IPS-18a (cell line): ENCODE data around the gene ADORA2A.

Source experiments
- H3K27ac ChIP-seq: one replicate; pipeline ENCODE4 v1.5.1; 2013; ENCODE audit warnings: low read length
- H3K27me3 ChIP-seq: one replicate; pipeline ENCODE4 v1.6.1; 2013; ENCODE audit warnings: mild to moderate bottlenecking, low read length; ENCODE audit not compliant: control insufficient read depth, insufficient read depth
- H3K36me3 ChIP-seq: one replicate; pipeline ENCODE4 v1.6.1; 2013; ENCODE audit warnings: low read depth, low read length; ENCODE audit not compliant: control insufficient read depth
- H3K4me1 ChIP-seq: one replicate; pipeline ENCODE4 v1.6.1; 2013; ENCODE audit warnings: low read depth, low read length; ENCODE audit not compliant: control insufficient read depth
- H3K4me3 ChIP-seq: one replicate; pipeline ENCODE4 v1.5.1; 2013; ENCODE audit warnings: low read length
- H3K9ac ChIP-seq: one replicate; pipeline ENCODE4 v1.6.1; 2013; ENCODE audit warnings: mild to moderate bottlenecking, low read length, moderate library complexity
- H3K9me3 ChIP-seq: one replicate; pipeline ENCODE4 v1.6.1; 2013; ENCODE audit warnings: low read depth, low read length; ENCODE audit not compliant: control insufficient read depth

The ADORA2A gene

DNA sequence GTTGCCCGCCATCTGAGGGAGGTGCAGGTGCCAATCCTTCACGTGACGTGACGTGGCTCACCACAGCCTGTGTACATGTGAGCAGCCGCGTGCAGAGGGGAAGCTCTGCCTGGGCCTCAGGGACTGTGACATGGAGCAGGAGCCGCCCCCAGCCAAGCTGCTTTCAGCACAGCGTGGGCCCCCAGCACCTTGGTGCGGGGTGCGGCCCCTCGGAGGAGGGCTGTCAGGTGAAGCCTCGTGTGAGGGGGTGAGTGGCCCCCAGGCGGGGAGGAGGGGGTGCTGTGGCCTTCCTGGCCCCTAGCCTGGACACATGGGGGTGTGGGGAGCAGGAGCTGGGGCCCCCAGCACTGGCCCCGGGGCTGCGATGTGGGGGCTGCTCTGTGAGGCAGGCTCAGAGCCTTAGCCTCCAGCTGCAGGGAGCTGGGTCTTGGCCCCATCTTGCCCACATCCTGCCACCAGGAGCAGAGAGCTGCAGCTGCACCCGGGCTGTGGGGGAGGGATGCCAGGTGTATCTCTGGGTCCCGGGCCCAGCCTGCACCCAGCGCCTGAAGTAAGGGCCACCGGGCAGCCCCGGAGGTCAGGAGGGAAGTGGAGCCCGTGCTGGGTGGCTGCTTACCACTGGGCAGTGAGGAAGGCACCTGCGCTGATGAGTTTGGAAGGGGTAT is at the start of gene ADORA2A:
ADORA2A (plus strand) TSS at position 100 of the 665 bp plus-strand sequence. CDS start 5,806 bp downstream, outside the sequence.
- H3K27ac ChIP-seq: no peak within 1 kb of the TSS
- no peak within 1 kb of the TSS for H3K4me3 ChIP-seq

GRCh38 chr22:24379536-24379935 is 47.9 kb upstream of the ADORA2A start:
- Histone ChIP-seq H3K27me3 (no peaks in the 10 kb centered on the region), H3K4me3 (no peak overlapping the region)

More for the DNA sequence above, at the start of gene ADORA2A:
- Histone ChIP-seq H3K9me3 (no peaks in the 10 kb centered on the region), H3K36me3 (no peaks in the 10 kb centered on the region), H3K4me1 (peaks cover 9% of the 10 kb centered on the region), H3K9ac (no peak within 1 kb of the TSS), H3K27me3 (peaks cover 13% of the 10 kb centered on the region)

GRCh38 chr22:24380220-24380904 is 47.0 kb upstream of the ADORA2A start:
- Histone ChIP-seq H3K4me3 (no peak overlapping the region), H3K27me3 (no peaks in the 10 kb centered on the region), H3K9ac (no peak overlapping the region), H3K4me1 (no peaks in the 10 kb centered on the region), H3K27ac (no peak overlapping the region), H3K36me3 (peaks cover 27% of the 10 kb centered on the region), H3K9me3 (no peaks in the 10 kb centered on the region)

More at GRCh38 chr22:24379536-24379935, 47.9 kb upstream of the ADORA2A start:
- Histone ChIP-seq H3K27ac (no peak overlapping the region), H3K9me3 (no peaks in the 10 kb centered on the region), H3K36me3 (peaks cover 27% of the 10 kb centered on the region), H3K4me1 (no peaks in the 10 kb centered on the region), H3K9ac (no peak overlapping the region)

DNA sequence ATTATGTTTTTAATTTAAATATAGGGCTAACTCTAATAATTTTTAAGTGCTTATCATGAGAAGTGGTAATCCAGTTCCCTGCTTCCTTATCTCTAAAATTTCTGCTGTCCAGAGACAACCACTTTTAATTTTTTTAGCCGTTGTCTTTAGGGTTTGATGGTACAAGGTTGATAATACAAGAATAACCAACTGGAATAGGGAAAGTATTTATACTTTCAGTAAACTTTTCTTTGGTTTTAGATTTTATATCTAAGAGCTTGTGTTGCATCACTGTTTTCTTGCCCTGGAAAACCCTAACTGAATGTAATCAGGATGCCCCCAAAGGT is 46.5 kb upstream of the ADORA2A start:
- H3K9ac ChIP-seq: no peak overlapping the region
- no peaks in the 10 kb centered on the region for H3K27me3 ChIP-seq
- H3K4me1 ChIP-seq: no peaks in the 10 kb centered on the region
- peaks cover 25% of the 10 kb centered on the region for H3K36me3 ChIP-seq
- no peak overlapping the region for H3K4me3 ChIP-seq
- no peak overlapping the region for H3K27ac ChIP-seq
- H3K9me3 ChIP-seq: no peaks in the 10 kb centered on the region

DNA sequence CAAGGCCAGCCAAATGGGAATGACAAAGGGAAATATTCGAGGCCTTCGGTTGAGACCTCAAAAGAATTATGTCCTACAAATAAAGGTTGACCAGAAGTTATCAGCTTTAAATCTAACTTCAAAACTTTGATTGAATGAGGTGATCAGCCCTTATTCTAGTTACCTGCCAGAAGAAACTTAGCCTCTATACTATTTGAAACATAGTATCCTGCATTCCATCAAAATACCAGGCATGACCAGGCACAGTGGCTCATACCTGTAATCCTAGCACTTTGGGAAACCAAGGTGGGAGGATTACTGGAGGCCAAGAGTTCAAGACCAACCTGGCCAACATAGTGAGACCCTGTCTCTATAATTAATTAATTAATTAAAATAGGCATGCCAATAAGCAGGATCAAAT is 44.3 kb upstream of the ADORA2A start:
- H3K4me3 ChIP-seq: no peak overlapping the region
- peaks cover 7% of the 10 kb centered on the region for H3K36me3 ChIP-seq
- H3K27me3 ChIP-seq: no peaks in the 10 kb centered on the region
- no peaks in the 10 kb centered on the region for H3K9me3 ChIP-seq
- no peak overlapping the region for H3K9ac ChIP-seq
- no peaks in the 10 kb centered on the region for H3K4me1 ChIP-seq
- H3K27ac ChIP-seq: no peak overlapping the region

- Histone ChIP-seq H3K4me1 (no peaks in the 10 kb centered on the region), H3K9me3 (no peaks in the 10 kb centered on the region), H3K36me3 (peaks cover 11% of the 10 kb centered on the region), H3K27ac (no peak overlapping the region), H3K4me3 (no peak overlapping the region), H3K27me3 (no peaks in the 10 kb centered on the region), H3K9ac (no peak overlapping the region)
These were observed 43.3 kb upstream of the ADORA2A start for GRCh38 chr22:24384131-24384530.

DNA sequence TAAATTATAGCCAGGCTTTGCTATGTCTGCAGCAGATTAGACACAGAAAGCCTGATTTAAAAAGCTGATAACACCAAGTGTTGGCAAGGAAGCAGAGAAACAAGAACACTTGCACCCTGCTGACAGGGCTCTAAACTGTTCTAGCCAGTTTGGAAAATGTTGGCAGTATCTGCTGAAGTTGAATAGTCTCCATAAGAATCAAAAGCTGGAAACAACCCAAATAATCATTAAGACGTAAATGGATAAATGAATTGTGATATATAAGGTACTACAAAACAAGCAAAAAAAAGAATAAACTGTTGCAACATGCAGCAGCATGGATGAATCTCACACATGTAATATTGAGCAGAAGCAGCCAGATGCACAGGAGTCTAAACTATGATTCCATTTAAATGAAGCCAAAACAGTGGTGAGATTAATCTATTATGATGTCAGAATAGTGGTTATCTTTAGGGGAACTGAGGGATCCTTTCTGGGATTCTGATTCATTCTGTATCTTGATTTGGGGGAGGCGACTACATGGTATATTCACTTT is 40.4 kb upstream of the ADORA2A start:
- Histone ChIP-seq H3K4me3 (no peak overlapping the region), H3K9me3 (no peaks in the 10 kb centered on the region), H3K36me3 (peaks cover 4% of the 10 kb centered on the region), H3K4me1 (no peaks in the 10 kb centered on the region), H3K9ac (no peak overlapping the region), H3K27ac (no peak overlapping the region), H3K27me3 (no peaks in the 10 kb centered on the region)

DNA sequence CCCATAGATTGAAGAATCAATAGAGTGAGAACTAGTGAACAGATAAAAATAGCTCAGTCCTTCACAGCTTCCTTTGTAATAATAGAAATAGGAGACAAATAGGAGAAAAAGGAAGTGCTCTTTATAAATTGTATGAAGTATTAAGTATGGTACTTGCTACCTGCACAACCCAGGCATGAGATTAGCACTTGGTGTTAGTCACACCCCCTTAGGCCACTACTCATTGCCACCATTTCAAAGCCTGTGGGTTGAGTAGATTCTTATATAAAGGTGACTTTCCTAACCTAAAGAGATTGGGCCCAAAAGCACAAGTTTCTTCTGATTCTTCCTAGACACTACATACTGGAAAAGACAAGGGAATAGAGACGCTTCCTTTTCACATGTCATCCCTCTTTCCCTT is 37.7 kb upstream of the ADORA2A start:
- H3K9ac ChIP-seq: no peak overlapping the region
- peaks cover 4% of the 10 kb centered on the region for H3K36me3 ChIP-seq
- no peaks in the 10 kb centered on the region for H3K27me3 ChIP-seq
- H3K4me3 ChIP-seq: no peak overlapping the region
- no peaks in the 10 kb centered on the region for H3K9me3 ChIP-seq
- no peak overlapping the region for H3K27ac ChIP-seq
- no peaks in the 10 kb centered on the region for H3K4me1 ChIP-seq

DNA sequence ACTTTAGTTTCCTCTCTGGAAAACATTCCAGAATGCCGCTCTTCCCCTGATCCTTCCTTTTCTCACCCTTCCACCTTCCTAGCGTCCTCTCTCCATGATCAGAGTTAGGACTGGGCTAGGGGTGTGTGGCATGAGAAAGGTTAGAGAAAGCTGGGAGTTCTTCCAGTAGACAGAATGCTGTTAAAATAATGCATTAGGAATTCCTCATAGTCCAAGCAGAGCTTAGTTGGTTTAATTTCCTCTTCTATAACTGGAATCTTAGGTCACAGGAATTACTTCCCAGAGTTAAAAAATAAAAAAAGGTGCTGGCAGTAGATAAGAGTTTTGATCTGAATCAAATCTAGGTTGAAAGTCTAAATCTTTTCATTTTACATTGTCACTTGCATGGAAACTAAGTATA is 37.2 kb upstream of the ADORA2A start:
- H3K27ac ChIP-seq: no peak overlapping the region
- H3K9me3 ChIP-seq: no peaks in the 10 kb centered on the region
- no peaks in the 10 kb centered on the region for H3K27me3 ChIP-seq
- H3K4me1 ChIP-seq: no peaks in the 10 kb centered on the region
- H3K9ac ChIP-seq: no peak overlapping the region
- peaks cover 4% of the 10 kb centered on the region for H3K36me3 ChIP-seq
- no peak overlapping the region for H3K4me3 ChIP-seq

- peaks cover 4% of the 10 kb centered on the region for H3K36me3 ChIP-seq
- no peak overlapping the region for H3K27ac ChIP-seq
- H3K4me1 ChIP-seq: no peaks in the 10 kb centered on the region
- H3K27me3 ChIP-seq: no peaks in the 10 kb centered on the region
- no peak overlapping the region for H3K4me3 ChIP-seq
- no peaks in the 10 kb centered on the region for H3K9me3 ChIP-seq
- no peak overlapping the region for H3K9ac ChIP-seq
These were observed 36.8 kb upstream of the ADORA2A start for GRCh38 chr22:24390576-24390975.

GRCh38 chr22:24391836-24392217 is 35.6 kb upstream of the ADORA2A start:
- Histone ChIP-seq H3K9ac (no peak overlapping the region), H3K4me1 (no peaks in the 10 kb centered on the region), H3K9me3 (no peaks in the 10 kb centered on the region), H3K36me3 (peaks cover 7% of the 10 kb centered on the region), H3K27ac (no peak overlapping the region), H3K27me3 (no peaks in the 10 kb centered on the region), H3K4me3 (no peak overlapping the region)
